Lower lobe of right lung (tissue), 2 donors: ENCODE measurements around the gene TBC1D10B. TPM values are rescaled to one million over a fixed set of nuclear protein-coding genes. Genes with fewer than 3 reads are reported as not detected.

ENCODE experiments used
- ATAC-seq, 2 donors: fragments of 200-7000 bp; cut with Tn5 transposase; one replicate each; pipeline ENCODE4 v1.9.1; 2020 to 2022; ENCODE audit warnings: mild to moderate bottlenecking in 2 of 2, moderate library complexity in 2 of 2
- DNase-seq: peaks from one replicate; pipeline ENCODE4 v3.0.0-alpha.2; 2020
- H3K27ac ChIP-seq: fragments of 200-600 bp; one replicate; pipeline ENCODE4 v1.8.0; 2022
- H3K27me3 ChIP-seq: fragments of 200-600 bp; one replicate; pipeline ENCODE4 v1.8.0; 2022; ENCODE audit warnings: low read depth
- H3K36me3 ChIP-seq: fragments of 200-600 bp; one replicate; pipeline ENCODE4 v1.8.0; 2022; ENCODE audit warnings: mild to moderate bottlenecking
- H3K4me1 ChIP-seq: fragments of 200-600 bp; one replicate; pipeline ENCODE4 v1.8.0; 2022
- H3K4me3 ChIP-seq: fragments of 200-600 bp; one replicate; pipeline ENCODE4 v1.8.0; 2022; ENCODE audit warnings: mild to moderate bottlenecking
- H3K9me3 ChIP-seq: fragments of 200-600 bp; one replicate; pipeline ENCODE4 v1.8.0; 2022
- intact Hi-C: fragments of 100-400 bp; cut with DNase I; formaldehyde crosslinking; loops from one replicate; pipeline ENCODE4 v1.11.0; 2022
- total RNA-seq: library from RNA; stranded (reverse); fragmentation: NEBNext Ultra II Directional; extraction: Animal tissue kit (Norgen Biotek cat#: 25700); gene quantifications from one replicate; pipeline ENCODE4 v1.2.1, GENCODE V29; 2021
- TF ChIP-seq, protein P1 (sequence below): fragments of 200-600 bp; IDR thresholded peaks from one replicate; pipeline ENCODE4 v1.8.0; 2022; ENCODE audit warnings: antibody characterized with exemption, mild to moderate bottlenecking
- donor health status: DM: no; HTN: yes; CAD: no; lungs with severe emphysema.

TBC1D10B gene
- total RNA-seq, 1 donor from 2014 or later = 36.9 TPM

- intact Hi-C loops = no loop called here
- DNase-seq (peak; percentile 92), ATAC-seq (peak; percentile 97)
- peaks cover 18% of the 10 kb centered on the region for H3K36me3 ChIP-seq
- H3K4me1 ChIP-seq = peaks cover 40% of the 10 kb centered on the region
- H3K4me3 ChIP-seq = peak within 1 kb of the TSS; percentile 91
- H3K27me3 ChIP-seq = no peaks in the 10 kb centered on the region
- peak within 1 kb of the TSS; percentile 80 for H3K27ac ChIP-seq
- TF ChIP-seq, protein P1, sequence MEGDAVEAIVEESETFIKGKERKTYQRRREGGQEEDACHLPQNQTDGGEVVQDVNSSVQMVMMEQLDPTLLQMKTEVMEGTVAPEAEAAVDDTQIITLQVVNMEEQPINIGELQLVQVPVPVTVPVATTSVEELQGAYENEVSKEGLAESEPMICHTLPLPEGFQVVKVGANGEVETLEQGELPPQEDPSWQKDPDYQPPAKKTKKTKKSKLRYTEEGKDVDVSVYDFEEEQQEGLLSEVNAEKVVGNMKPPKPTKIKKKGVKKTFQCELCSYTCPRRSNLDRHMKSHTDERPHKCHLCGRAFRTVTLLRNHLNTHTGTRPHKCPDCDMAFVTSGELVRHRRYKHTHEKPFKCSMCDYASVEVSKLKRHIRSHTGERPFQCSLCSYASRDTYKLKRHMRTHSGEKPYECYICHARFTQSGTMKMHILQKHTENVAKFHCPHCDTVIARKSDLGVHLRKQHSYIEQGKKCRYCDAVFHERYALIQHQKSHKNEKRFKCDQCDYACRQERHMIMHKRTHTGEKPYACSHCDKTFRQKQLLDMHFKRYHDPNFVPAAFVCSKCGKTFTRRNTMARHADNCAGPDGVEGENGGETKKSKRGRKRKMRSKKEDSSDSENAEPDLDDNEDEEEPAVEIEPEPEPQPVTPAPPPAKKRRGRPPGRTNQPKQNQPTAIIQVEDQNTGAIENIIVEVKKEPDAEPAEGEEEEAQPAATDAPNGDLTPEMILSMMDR = peak; percentile 15
- H3K9me3 ChIP-seq = no peaks in the 10 kb centered on the region
These were observed 25.1 kb upstream of the TBC1D10B start, which contains the start of gene ZNF48 for GRCh38 chr16:30395155-30395991. TSS of gene ZNF48 (plus strand) at chr16:30395420. CDS start at chr16:30395795, 375 bp downstream.

DNA sequence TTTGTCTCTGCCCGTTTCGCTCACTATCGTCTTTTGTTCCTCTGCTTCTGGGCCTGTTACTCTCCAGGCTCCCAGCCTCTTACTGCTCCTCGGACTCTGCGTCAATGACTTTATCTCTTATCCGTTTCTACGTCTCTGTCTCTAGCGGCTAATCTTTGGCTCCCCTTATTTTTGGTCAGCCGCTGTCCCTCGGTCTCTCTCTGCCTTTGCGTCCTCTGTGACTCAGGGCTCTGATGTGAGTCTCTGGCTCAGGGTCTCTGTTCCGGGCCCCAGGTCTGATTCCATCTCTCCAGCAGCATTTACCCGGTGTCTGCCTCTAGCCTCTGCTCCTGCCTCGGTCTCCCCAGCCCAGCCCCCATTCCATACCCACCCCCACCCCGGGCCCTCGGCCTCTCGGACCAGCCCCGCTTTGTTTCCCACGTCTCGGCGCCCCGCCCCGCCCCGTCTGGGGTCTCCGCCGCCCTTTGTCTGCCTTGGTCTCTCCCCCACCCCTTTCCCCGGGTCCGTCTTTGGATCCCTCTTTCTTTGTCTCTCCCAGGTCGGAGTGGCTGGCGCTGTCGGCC lies 24.4 kb upstream of the TBC1D10B start:
- Histone ChIP-seq H3K27me3 (no peaks in the 10 kb centered on the region), H3K36me3 (peaks cover 18% of the 10 kb centered on the region), H3K4me3 (peak overlapping the region; percentile 91), H3K27ac (peak overlapping the region; percentile 80), H3K9me3 (no peaks in the 10 kb centered on the region), H3K4me1 (peaks cover 34% of the 10 kb centered on the region)
- TF ChIP-seq, protein P1 = no peak
- ATAC-seq (peak; percentile 7 to 25), DNase-seq (no peak)
- intact Hi-C loops = no loop called here

DNA sequence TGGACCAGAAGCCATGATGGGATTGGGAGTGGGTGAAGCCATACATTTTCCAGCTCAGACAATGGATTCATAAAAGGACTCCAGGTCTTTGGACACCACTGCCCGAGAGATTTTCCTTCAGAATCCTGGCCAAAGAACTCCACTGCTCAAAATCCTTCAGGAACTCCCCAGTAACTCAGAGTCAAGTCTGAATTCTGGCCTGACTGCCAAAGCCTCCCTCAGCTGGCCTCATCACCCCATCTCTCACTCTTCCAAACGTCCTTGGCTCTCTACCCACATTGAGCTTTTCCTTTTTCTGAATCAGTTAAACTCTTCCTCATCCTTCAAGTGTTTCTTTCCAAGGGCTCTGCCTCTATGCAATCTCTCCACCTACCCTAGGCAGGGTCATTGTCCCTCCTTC lies 13.2 kb upstream of the TBC1D10B start:
- ATAC-seq = no peak
- TF ChIP-seq, protein P1 = no peak
- Histone ChIP-seq H3K4me1 (peaks cover 11% of the 10 kb centered on the region), H3K9me3 (no peaks in the 10 kb centered on the region), H3K27me3 (no peaks in the 10 kb centered on the region), H3K27ac (no peak overlapping the region), H3K36me3 (no peaks in the 10 kb centered on the region), H3K4me3 (no peak overlapping the region)
- no peak for DNase-seq
- intact Hi-C loops = no loop called here

DNA sequence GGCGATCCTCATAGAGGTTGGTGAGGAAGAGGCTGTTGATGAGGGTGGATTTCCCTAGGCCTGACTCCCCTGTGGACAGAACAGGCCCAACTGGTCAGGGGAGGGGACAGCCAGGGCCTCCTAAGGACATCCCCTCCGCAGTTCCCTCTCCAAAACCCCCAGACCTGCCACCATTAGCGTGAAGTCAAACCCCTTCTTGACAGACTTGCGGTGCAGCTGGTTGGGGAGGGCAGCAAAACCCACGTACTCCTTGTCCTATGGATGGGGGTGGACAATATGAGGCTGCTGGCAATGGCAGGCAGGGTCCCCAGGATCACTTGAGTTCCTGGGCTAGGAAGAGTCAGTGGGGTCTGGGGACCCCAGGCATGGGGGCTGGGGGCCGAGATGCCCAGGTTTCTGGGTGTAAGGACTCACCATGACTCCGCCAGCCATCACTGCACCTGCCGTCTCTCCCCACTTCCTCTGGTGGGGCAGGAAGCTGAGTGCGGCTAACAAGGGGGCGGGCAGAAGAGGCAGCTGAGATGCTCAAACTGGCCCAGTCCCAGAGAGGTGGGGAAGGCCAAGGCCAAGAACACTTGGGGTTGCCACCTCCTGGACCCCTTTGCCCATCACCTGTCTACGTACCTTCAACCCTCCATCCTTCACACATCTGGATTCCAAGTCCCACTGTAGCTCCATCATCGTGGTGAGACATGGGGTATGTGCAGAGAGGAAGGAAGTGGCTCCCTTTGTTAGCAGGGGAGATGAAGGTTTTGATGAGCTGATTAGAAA lies 12.0 kb upstream of the TBC1D10B start, which contains the start of gene SEPTIN1:
TSS of gene SEPTIN1 (minus strand) at position 451 of the 771 bp plus-strand sequence. CDS start at position 432, 19 bp downstream.
- peak within 1 kb of the TSS; percentile 38 for H3K27ac ChIP-seq
- TF ChIP-seq, protein P1 = no peak
- peaks cover 15% of the 10 kb centered on the region for H3K4me1 ChIP-seq
- H3K27me3 ChIP-seq = no peaks in the 10 kb centered on the region
- intact Hi-C loops = no loop called here
- no peaks in the 10 kb centered on the region for H3K9me3 ChIP-seq
- peak within 1 kb of the TSS; percentile 12 for H3K4me3 ChIP-seq
- ATAC-seq (no peak), DNase-seq (no peak)
- no peaks in the 10 kb centered on the region for H3K36me3 ChIP-seq

DNA sequence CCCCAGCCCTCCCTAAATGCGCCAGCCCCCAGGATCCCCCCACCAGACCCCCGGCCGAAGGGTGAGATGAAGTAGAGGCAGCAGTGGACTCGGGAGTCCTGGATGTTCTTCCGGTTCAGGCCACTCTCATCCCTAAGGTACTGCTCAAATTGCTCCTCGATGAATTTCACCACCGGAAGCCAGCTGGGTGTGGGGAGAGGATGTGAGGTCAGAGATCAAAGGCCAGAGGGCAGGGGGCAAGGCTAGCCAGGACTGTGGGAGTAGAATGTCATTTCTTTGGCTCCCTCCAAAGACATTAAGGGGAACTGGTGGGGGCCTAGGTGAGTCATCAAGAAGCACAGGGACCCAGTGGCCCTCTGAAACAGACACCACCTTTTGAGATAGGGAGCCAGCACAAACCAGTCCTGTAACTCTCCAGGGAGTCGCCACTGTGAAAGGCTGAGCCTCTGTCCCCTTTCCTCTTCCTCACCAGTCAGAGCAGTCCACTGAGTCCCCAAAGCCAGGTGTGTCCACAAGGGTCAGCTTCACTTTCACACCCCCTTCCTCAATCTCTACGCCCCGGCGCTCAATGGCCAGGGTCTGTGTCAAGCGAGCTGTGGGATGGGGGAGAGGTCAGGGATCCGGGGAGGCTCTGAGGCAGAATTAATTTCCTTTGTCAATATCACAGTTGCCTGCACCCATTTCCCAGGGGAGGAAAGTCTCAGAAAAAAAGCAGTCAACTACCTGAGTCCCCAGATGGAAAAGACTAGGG lies 11.2 kb upstream of the TBC1D10B start:
- H3K27ac ChIP-seq = peak overlapping the region; percentile 38
- H3K4me1 ChIP-seq = peaks cover 22% of the 10 kb centered on the region
- H3K4me3 ChIP-seq = peak overlapping the region; percentile 12
- no peak for DNase-seq
- no peaks in the 10 kb centered on the region for H3K9me3 ChIP-seq
- TF ChIP-seq, protein P1 = no peak
- no peaks in the 10 kb centered on the region for H3K27me3 ChIP-seq
- intact Hi-C loops = no loop called here
- no peaks in the 10 kb centered on the region for H3K36me3 ChIP-seq
- no peak for ATAC-seq
